ENCODE data around the gene CENPV.
A peak's percentile ranks its signal among the peaks of the same experiment; 100 is the strongest.
"Not testable (repeated sequence)": the region's sequence is repeated elsewhere in the genome, so short reads cannot be mapped to it uniquely, and the experiment has no call there.

Gene CENPV

GRCh38 chr17:16313139-16314090 lies 39.9 kb downstream of the CENPV start:
- DNase-seq (no peak), ATAC-seq (no peak)
- Mint-ChIP-seq H3K9me3 (no peaks in the 10 kb centered on the region), H3K36me3 (ENCODE audit: low read depth) (peaks cover 22% of the 10 kb centered on the region), H3K27ac (no peak overlapping the region), H3K27me3 (no peaks in the 10 kb centered on the region), H3K4me1 (peaks cover 5% of the 10 kb centered on the region), H3K4me3 (no peak overlapping the region)

- H3K9me3 Mint-ChIP-seq, H3K27me3 Mint-ChIP-seq, H3K27ac Mint-ChIP-seq, ATAC-seq, H3K4me3 Mint-ChIP-seq, DNase-seq, H3K4me1 Mint-ChIP-seq: not testable (repeated sequence)
- H3K36me3 Mint-ChIP-seq (ENCODE audit: low read depth): peaks cover 22% of the 10 kb centered on the region
These were observed 41.2 kb downstream of the CENPV start for GRCh38 chr17:16312061-16312460.

- DNase-seq (no peak), ATAC-seq (no peak)
- Mint-ChIP-seq H3K27ac (no peak overlapping the region), H3K27me3 (no peaks in the 10 kb centered on the region), H3K4me1 (peaks cover 6% of the 10 kb centered on the region), H3K9me3 (no peaks in the 10 kb centered on the region), H3K4me3 (no peak overlapping the region), H3K36me3 (ENCODE audit: low read depth) (peaks cover 18% of the 10 kb centered on the region)
These were observed 47.1 kb downstream of the CENPV start for GRCh38 chr17:16306211-16306610.

- peak; percentile 10 for DNase-seq
- no peak overlapping the region for H3K4me3 Mint-ChIP-seq
- ATAC-seq: peak; percentile 20
- no peaks in the 10 kb centered on the region for H3K9me3 Mint-ChIP-seq
- H3K27ac Mint-ChIP-seq: no peak overlapping the region
- peaks cover 1% of the 10 kb centered on the region for H3K4me1 Mint-ChIP-seq
- H3K36me3 Mint-ChIP-seq (ENCODE audit: low read depth): peaks cover 11% of the 10 kb centered on the region
- no peaks in the 10 kb centered on the region for H3K27me3 Mint-ChIP-seq
These were observed 48.4 kb downstream of the CENPV start for GRCh38 chr17:16304830-16305229.

- no peaks in the 10 kb centered on the region for H3K27me3 Mint-ChIP-seq
- H3K4me3 Mint-ChIP-seq: no peak overlapping the region
- DNase-seq: no peak
- H3K36me3 Mint-ChIP-seq (ENCODE audit: low read depth): peaks cover 11% of the 10 kb centered on the region
- no peak overlapping the region for H3K27ac Mint-ChIP-seq
- no peak for ATAC-seq
- H3K9me3 Mint-ChIP-seq: no peaks in the 10 kb centered on the region
- H3K4me1 Mint-ChIP-seq: peaks cover 5% of the 10 kb centered on the region
These were observed 50.4 kb downstream of the CENPV start for GRCh38 chr17:16302856-16303255.

GRCh38 chr17:16301963-16302855 lies 51.1 kb downstream of the CENPV start:
- DNase-seq (no peak), ATAC-seq (no peak)
- no peaks in the 10 kb centered on the region for H3K9me3 Mint-ChIP-seq
- no peak overlapping the region for H3K27ac Mint-ChIP-seq
- H3K36me3 Mint-ChIP-seq (ENCODE audit: low read depth): peaks cover 11% of the 10 kb centered on the region
- peaks cover 9% of the 10 kb centered on the region for H3K4me1 Mint-ChIP-seq
- H3K27me3 Mint-ChIP-seq: no peaks in the 10 kb centered on the region
- H3K4me3 Mint-ChIP-seq: no peak overlapping the region

GRCh38 chr17:16300554-16300953 lies 52.7 kb downstream of the CENPV start:
- Mint-ChIP-seq H3K4me1 (peaks cover 18% of the 10 kb centered on the region), H3K27me3 (no peaks in the 10 kb centered on the region), H3K9me3 (no peaks in the 10 kb centered on the region), H3K27ac (no peak overlapping the region), H3K36me3 (ENCODE audit: low read depth) (peaks cover 14% of the 10 kb centered on the region), H3K4me3 (no peak overlapping the region)
- no peak for DNase-seq
- ATAC-seq: no peak

- Mint-ChIP-seq H3K27ac (no peak overlapping the region), H3K4me3 (no peak overlapping the region), H3K27me3 (no peaks in the 10 kb centered on the region), H3K9me3 (no peaks in the 10 kb centered on the region), H3K36me3 (ENCODE audit: low read depth) (peaks cover 17% of the 10 kb centered on the region), H3K4me1 (peaks cover 21% of the 10 kb centered on the region)
- DNase-seq (no peak), ATAC-seq (no peak)
These were observed 55.1 kb downstream of the CENPV start for GRCh38 chr17:16298140-16298662.

- ATAC-seq (no peak), DNase-seq (no peak)
- peaks cover 14% of the 10 kb centered on the region for H3K36me3 Mint-ChIP-seq (ENCODE audit: low read depth)
- peaks cover 21% of the 10 kb centered on the region for H3K4me1 Mint-ChIP-seq
- no peak overlapping the region for H3K4me3 Mint-ChIP-seq
- no peak overlapping the region for H3K27ac Mint-ChIP-seq
- H3K9me3 Mint-ChIP-seq: no peaks in the 10 kb centered on the region
- H3K27me3 Mint-ChIP-seq: no peaks in the 10 kb centered on the region
These were observed 55.7 kb downstream of the CENPV start for GRCh38 chr17:16297367-16298139.

GRCh38 chr17:16296072-16296471 lies 57.2 kb downstream of the CENPV start:
- DNase-seq; H3K27ac Mint-ChIP-seq; H3K36me3 Mint-ChIP-seq (ENCODE audit: low read depth); H3K27me3 Mint-ChIP-seq; H3K4me3 Mint-ChIP-seq; ATAC-seq; H3K9me3 Mint-ChIP-seq: not testable (repeated sequence)
- peaks cover 21% of the 10 kb centered on the region for H3K4me1 Mint-ChIP-seq

GRCh38 chr17:16294560-16294959 lies 58.7 kb downstream of the CENPV start:
- no peaks in the 10 kb centered on the region for H3K9me3 Mint-ChIP-seq
- no peak overlapping the region for H3K4me3 Mint-ChIP-seq
- ATAC-seq (no peak), DNase-seq (no peak)
- H3K27me3 Mint-ChIP-seq: no peaks in the 10 kb centered on the region
- peaks cover 7% of the 10 kb centered on the region for H3K36me3 Mint-ChIP-seq (ENCODE audit: low read depth)
- no peak overlapping the region for H3K27ac Mint-ChIP-seq
- peaks cover 23% of the 10 kb centered on the region for H3K4me1 Mint-ChIP-seq

GRCh38 chr17:16293931-16294330 lies 59.3 kb downstream of the CENPV start:
- ATAC-seq: peak; percentile 20
- Mint-ChIP-seq H3K4me3 (no peak overlapping the region), H3K36me3 (ENCODE audit: low read depth) (peaks cover 9% of the 10 kb centered on the region), H3K4me1 (peaks cover 28% of the 10 kb centered on the region), H3K27me3 (no peaks in the 10 kb centered on the region), H3K9me3 (no peaks in the 10 kb centered on the region), H3K27ac (no peak overlapping the region)
- no peak for DNase-seq
